NK-92 (cell line): ENCODE data around the gene ACTN4.

ENCODE experiments used
- DNase-seq: peaks from one replicate; lab custom pipeline; 2025; ENCODE audit not compliant: unreplicated experiment; lab: John Stamatoyannopoulos, UW

Gene ACTN4

DNA sequence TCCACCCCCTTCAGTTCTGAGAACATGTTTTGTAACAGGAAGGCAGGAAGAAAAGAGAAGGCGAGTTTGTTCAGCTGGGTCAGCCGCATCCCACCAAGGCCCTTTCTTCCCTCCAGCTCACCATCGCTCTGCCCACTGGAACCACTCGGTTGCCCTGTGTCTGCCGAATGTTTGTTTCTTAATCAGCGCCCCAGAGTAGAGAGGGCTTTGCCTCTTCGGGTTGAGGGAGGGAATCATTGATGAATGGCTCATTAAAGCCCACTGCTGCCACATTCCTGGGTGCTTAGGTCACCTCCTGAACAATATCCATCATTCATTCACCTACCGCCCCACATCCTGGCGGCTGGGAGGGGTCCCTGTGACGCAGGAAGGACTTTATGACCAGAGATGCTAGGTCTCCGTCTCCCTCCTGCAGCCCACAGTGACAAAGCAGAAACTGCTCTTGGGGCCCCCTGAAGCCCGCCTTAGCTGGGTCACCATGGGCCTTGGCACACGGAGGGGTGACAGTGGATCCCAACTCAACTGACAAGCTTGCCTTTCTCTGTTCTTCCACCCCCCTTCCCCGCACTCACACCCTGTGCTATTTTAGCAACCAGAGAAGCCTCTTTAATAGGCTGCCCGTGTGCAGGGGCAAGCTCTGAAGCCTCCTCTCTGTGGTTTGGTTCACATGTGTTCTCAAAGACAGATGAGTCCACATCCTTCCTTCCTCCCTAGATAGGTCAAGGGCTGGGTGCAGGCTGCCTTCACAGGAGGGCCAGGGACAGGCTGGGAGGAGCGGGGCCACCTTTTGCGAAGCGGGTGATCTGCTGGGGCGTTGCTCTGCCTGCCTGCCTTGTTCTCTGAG lies 46.2 kb downstream of the ACTN4 start:
- DNase-seq, result no peak

DNA sequence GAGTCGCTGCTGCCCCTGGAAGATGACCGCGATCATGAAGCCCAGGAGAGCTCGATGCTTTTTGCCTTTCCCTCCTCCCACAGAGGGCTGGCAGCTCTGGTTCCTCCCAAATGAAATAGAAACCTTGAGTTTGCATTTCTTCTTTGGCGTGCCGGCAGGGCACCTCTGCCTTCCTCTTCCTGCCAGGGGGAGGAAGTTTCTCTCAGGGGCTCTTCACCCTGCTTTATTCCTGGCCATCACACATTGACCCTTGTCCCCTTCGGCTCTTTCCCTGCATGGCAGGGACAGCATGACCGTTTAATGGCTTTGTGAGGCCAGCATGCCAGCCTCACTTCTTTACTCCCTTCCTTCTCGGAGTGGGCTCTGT lies 47.9 kb downstream of the ACTN4 start:
- DNase-seq, result no peak

DNA sequence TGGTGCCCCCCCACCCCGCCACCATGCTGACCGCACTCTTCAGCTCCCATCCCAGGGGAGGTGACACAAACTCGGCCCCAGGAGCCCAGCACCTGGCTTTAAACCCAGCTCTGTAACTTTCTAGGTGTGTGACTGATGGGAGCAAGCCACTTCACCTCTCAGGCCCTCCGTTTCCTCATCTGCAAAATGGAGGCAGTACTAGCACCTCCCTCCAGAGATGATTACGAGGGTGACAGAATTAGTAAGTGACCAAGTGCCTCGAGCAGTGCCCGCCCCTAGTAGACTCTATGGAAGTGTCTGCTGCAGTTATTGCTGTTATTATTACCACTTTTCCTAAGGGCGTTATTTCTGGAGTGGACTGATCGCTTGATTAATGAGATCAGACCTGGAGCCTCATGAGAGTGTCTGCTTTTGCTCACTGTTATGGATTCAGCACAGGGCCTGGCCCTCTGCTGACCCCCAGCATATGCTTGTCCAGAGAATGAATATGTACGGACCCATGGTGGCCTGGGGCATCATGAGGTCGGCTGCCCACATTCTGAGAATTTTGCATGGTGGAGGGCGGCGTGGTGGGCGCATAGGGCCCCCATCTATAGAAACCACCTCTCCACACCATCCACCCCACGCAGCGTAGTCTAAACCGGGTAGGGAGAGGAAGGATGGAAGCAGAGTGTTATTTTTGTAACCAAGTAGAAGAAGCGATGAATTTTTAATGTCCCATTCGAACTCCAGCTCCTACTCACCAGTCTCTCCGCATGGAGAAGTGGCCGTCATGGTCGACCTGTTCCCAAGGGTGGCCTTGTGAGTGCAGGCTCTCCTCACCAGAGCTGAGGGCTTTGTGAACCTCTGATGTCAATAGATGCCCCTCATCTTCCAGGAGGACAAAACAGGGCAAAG lies 48.6 kb downstream of the ACTN4 start:
- no peak for DNase-seq

DNA sequence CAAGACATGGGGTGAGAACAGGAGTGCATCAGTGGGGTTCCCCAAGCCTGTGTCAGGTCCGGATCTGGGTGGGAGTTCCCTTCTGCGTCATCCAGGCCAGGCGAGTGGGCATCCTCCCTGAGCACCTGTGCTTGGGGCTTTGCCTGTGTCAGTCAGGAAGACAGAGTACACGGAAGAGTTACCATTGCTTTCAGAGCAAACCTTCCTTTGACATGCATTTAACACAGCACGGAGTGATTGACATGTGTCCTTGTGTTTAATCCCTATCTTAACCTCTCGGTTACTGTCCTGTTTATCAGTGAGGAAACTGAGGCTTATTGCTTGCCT lies 49.2 kb downstream of the ACTN4 start:
- no peak for DNase-seq

DNA sequence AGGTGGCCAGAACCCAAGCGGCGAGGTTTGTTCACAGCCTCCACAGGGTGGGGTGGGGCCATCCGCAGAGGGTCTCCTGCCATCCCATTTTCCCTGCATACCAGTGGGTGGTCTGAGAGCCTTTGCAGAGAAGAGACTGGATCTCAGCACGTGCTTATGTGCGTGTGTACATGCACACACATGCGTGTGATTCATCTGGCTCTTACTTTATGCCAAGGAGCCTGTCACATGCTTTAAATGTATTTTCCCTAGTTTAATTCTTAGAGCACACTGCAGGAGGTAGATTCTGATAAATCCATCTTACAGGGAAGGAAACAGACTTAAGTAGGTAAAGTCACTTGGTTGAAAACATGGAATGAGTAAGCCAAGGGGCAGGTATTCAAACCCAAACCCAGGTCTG lies 49.7 kb downstream of the ACTN4 start:
- DNase-seq, result no peak

DNA sequence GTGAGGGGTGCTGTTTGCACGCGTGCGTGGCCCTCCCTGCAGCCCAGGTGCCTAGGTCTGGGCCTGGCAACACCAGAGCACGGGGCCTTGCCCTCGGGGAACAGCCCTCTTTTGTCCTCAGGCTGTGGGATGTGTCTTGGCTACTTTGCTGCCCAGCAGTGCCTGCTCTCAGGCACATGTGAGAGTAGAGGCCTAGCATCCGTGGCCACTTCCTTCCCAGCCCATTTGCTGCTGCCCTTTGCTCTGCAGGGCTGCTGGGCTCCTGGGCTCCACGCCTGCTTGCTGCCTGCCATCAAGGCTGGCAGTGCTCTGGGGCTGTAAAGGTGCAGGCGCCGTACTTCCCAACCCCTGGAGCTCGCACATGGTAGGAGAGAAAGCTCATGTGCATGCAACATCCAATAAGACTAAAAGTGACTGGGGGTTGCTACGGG lies 50.2 kb downstream of the ACTN4 start:
- no peak for DNase-seq

DNA sequence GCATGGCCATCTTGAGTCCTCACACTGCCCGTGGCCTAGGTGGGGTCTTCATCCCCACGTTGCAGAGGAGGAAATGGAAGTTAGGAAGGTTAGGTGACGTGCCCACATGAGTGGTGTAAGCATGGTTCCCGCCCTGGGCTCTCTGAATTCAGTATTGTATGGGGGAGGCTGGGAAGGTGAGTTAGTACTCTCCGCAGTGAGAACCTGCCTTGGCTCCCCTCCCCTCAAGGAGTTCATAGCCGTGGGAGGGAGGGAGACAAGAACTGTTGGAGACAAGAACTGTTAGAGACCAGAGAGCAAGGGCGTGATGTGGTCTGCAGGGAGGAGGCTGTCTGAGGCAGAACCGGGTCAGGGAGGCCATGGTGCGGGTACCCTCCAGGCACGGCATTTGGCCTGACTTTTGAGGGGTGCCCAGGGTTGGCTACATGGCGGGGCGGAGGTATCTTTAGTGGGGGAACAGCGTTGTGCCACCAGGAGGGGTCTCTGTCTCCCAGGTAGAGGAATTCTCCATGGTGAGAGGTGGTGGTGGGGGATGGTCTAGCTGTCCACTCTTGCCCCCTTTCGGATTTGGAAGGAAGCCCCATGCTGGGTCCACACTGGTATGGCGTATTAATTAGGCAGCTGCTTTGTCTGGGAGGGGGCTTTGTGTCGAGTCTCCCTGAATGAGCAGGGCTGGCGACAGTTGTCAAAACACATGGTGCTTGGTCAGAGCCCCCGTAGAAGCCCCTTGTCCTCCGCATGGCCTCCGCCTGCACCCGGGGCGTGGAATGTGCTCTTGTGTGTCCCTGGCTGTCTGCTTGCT lies 51.0 kb downstream of the ACTN4 start:
- DNase-seq, result no peak

DNA sequence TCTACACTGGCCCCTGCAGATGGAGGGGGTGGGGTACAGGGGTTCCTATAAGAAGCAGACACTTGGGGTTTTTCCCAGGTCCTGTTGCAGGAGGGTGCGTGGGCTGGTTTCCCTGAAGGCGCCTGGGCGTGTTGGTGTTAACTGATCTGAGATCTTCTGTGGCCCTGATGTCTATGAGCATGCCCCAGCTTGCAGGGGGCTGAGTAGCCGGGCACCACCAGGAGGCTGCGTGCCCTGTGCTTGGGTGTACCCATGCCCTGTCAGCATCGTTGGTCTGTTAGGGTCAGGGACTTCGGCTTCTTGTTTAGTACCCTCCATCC lies 51.5 kb downstream of the ACTN4 start:
- DNase-seq, result no peak

DNA sequence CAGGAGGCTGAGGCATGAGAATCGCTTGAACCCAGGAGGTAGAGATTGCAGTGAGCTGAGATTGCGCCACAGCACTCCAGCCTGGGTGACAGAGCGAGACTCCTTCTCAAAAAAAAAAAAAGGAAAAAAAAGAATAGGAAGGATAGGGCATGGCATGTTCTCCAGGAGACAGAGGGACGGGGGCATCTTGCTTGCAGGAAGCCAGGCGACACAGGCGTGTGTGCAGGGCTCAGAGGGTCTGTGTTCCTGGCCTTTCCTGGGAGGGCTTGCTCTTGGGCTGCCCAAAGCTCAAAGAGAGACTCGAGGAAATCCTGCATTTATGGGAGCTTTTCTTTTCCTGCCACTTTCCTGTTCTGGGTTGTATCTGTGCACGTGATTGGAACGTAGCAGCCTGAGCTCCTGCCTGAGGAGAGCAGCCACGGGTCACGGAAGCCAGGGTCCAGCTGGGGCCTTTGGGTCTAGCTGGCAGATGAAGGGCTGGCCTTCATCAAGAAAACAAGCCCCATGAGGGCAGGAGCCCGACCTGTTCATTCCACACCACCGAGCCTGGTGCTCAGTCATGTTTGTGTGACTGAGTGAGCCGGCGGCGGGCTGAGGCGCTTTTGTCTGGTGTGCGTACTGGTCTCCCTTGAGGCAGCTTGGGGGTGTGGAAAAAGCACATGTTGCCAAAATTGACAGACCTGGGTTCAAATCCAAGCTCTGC lies 52.3 kb downstream of the ACTN4 start:
- DNase-seq, result no peak

DNA sequence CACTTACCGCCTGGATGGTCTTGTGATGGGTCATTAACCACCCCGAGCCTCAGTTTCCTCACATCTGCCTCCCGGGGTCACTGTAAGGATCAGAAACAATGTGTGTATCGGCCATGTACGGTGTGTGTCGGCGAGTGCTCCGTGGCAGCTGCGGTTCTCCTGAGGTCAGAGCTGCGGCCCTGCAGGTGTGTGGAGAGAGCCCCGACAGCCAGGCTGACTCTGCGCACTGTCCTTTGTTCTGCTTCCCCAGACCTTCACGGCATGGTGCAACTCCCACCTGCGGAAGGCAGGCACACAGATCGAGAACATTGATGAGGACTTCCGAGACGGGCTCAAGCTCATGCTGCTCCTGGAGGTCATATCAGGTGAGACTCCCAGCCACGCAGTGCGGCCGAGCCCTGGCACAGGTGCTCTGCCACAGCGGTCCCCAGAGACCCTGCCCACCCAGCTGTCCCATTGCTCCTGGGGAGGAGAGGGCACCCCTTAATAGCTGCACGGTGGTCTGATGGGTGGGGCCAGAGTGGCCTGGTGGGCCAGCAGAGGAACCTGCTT lies 53.0 kb downstream of the ACTN4 start:
- DNase-seq, result no peak

DNA sequence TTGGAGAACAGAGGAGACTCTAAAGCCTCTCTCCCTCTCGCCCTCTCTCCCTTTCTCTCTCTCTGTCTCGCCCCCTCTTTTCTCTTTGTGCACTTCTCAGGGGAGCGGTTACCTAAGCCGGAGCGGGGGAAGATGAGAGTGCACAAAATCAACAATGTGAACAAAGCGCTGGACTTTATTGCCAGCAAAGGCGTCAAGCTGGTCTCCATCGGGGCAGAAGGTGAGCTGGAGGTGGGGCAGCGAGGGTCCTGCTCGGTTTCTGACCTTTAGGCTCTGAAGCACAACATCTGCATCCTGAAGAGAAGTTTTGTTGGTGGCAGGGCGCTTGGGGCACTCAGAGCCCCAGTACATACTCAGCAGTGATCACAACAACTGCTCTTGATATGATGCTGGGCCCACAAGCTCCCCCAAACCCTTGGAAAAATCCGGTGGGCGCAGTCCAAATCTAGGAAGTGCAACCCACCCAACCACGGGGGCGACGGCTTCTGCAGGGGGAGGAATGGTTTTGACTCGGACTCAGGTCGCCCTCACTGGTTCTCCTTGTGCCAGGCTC lies 53.5 kb downstream of the ACTN4 start:
- DNase-seq, result no peak

DNA sequence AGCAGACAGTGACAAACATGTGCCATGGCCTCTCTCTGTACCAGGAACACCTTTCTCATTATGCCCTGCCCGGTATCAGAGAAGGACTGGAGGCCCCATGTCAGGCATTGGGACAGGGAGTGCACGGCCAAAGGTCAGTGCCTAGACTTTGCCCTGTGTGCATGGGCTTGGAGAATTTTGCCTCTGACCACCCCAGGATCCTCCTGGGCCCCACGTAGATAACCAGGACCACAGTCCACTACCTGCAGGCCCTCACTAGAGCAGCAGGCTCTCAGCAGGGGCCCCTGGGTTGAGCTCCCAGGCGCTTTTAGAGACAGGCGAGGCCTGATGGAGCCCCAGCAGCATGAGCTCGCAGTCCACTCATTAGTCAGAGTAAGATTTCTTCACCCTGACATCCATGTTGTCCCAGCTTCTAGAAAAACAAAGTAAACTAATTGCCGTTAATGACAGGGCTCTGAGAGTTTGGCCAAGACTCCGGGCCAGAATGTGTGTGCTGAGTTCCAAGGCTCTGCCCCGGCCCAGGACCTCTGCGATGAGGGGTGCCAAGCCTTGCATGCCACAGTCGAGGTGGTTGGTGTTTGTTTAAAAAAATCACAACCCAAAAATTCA lies 54.1 kb downstream of the ACTN4 start:
- no peak for DNase-seq

DNA sequence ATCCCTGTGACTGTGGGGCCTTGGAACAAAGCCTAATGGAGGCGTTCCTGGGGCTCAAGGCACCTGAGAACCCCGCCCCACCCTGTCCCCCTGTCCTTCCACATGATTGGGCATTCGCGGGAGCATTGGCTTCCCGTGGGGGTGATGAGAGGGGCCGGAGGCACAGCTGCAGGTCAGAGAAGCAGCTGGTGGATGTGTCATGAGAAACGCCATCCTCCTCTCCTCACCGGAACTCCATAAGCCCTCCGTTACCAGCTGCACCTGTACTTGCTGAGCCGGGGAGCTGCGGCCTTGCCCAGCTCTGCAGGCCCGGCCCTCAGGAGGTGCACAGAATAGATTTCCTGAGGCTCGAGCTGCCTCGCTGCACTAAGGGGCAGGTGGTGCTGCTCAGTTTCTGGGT lies 54.8 kb downstream of the ACTN4 start:
- DNase-seq, result no peak

DNA sequence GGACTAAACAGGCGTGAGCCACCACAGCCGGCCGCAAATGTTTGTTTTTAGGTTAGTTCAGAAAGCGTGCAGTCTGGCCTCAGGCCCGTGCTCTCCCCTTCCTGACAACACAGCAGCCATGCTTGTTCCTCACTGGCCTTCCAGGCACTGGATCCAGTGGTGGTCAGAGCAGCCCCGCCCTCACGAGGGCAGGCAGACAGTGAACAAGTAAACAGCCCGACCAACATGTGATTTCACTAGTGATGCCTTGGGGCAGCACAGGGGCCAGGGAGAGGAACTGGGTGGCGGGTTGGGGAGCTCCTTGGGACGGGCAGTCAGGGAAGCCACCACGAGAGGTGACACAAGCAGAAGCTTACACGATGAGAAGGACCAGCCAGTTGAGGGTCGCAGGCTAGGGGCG lies 56.1 kb downstream of the ACTN4 start:
- no peak for DNase-seq

DNA sequence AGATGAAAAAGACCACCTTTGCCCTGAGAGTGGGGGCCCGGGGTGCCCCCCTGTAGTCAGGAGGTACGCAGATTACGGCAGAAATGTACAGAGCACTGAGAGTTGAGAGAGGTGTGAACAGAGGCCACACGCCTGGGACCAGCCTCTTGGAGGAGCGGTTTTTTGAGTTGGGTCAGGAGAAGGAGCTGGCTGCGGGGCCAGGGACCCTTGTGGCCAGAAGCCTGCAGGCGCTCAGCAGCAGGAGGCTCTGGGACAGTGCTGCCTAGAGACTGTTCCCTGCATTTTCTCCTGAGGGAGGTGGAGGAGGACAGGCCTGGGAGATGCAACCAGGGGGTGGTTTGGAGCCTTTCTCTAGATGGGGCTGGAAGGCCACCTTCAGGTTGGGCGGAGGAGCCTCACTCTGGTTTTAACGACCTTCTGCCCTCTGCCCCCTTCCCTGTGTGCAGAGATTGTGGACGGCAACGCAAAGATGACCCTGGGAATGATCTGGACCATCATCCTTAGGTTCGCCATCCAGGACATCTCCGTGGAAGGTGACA lies 57.1 kb downstream of the ACTN4 start:
- no peak for DNase-seq

DNA sequence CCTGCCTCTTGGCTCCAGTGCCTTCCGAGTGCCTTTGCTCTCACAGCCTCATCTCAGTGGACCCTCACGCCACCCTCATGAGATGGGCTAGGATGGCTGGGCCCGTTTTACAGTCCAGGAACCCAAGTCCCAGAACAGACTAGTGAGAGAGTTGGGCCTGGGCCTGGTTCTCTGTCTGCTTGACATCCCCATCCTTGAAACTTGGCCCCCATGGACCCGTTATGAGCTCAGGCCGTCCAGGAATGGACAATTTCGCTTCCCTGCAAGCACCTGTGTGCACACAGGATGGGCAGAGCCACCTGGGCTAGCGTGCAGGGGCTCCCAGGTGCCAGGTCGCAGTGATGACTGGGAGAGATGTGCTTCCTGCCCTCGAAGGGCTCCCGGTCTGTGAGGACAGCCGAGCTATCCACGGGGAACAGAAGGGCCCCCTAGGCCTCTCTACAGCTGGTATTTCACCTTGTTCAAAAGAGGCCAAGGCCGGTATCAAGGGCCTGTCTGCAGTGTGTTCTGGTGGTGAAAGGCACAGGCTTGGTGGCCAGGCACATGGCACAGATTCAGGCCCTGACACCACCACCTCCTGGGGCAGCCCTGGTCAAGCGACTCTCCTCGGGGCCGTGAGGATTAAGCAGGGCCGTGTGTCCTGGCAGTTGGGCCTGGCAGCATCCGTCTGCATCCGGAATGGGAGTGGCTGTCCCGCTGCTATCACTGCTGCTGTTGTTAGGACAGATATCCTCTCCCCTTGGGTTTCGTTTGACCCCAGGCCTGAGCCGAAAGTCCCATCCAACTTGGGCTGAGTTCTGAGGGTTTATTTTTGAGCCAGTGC lies 58.0 kb downstream of the ACTN4 start:
- DNase-seq, result no peak

DNA sequence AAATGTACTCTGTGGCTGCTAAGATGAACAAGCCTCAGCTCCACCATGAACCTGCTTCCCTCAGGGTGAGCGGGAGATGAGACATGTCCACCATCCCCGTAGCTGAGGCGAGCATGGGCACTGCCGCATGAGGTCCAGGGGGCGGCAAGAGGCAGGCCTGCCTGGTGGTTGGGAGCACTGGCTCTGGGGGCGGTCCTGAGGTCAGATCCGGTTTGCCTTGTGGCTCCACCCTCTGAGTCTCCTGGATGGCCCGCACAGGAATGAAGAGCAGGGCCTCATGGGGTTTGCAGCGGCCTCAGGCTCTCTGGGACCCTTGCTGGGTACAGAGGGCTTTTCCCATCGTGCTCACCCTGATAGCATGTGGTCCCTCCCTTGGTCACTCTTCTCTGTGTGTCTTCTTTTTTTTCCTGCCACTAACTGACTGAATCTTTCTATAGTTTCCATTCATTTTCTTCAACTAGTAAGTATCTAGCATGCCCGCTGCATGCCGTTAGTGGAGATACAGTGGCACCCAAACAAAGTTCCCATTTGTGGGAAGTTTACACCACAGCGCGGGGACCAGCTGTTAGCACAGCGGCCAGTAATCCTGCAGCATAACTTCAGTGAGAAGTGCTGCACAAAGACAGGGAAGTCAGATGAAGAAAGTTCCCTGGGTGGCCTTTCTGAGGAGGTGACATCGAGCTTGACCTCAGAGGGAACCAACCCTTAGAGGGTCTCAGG lies 59.5 kb downstream of the ACTN4 start:
- no peak for DNase-seq

DNA sequence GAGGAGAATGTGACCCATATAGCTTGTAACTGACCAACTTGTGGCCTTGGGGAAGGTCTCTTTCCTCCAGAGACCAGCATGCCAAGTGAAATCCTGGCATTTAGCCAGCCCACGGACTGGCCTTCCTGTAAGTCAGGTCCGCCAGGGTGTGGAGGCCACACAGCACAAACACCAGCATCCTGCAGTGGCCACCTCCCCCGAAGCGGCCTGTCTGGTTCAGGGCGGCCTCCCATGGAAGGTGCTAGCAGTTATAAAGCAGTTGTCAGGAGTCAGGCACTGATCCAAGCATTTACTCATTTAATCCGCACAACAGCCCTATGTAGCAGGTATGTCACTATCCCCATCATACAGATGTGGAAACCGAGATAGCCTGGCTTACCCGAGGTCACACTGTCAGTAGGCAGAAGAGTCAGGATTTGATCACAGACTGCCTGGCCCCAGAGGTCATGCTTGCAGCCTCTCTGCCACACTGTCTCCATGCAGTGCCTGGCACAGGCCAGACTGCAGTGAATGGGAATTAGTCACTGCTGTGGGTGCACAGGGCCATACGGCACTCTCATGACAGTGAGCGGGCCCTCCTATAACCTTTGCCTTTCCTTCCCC lies 60.2 kb downstream of the ACTN4 start:
- DNase-seq, result no peak
